ENCODE results near the gene ACHE. TPM values are rescaled to one million over a fixed set of nuclear protein-coding genes. Genes with fewer than 3 reads are reported as not detected.

The ACHE gene
- total and polyA plus RNA-seq, 2 of the 13 experiments (the other 11 are each of a cell fraction or from before 2014, with no cell fraction given) = 0.18 to 0.40 TPM

GRCh38 chr7:100881136-100881535 is 14.6 kb downstream of the ACHE start:
- H3K79me2 ChIP-seq (ENCODE audit: insufficient read depth, low read length) = peaks cover 46% of the 10 kb centered on the region
- ChIA-PET POLR2A (no interaction called here), CTCF (ENCODE audit: low intra/inter-chr PET ratio, low total read pairs) (no interaction called here)
- H3K4me1 ChIP-seq (ENCODE audit: insufficient read depth, low read length) = peaks cover 55% of the 10 kb centered on the region
- ATAC-seq (no peak), DNase-seq (ENCODE audit: low spot score) (no peak), FAIRE-seq (no peak)
- TF ChIP-seq MLLT10 (CRISPR knock-in tag; IDR thresholded peaks at IDR 0.05) (no peak), HNRNPH1 (optimal IDR thresholded peaks at IDR 0.05; ENCODE audit: low read depth, low read length) (no peak)
- WGBS (ENCODE audit: low lambda C conversion rate) = 95% methylated on average over 20 of the region's 20 CpGs
- H3K9me3 ChIP-seq (ENCODE audit: low read length) = no peaks in the 10 kb centered on the region
- intact Hi-C loops (cut with micrococcal nuclease; ENCODE audit: unreplicated experiment) = no loop called here
- H2AFZ ChIP-seq (ENCODE audit: low read length) = no peak overlapping the region
- in situ Hi-C loops (cut with HindIII; ENCODE audit: extremely low pct_ligation_motif_present, low pct_unique_long_range_greater_than_20kb) = loop anchor here (25.0 kb wide), 1 partner anchor 406 kb away; no protein-coding TSS in a partner anchor
- H3K27ac ChIP-seq (ENCODE audit: extremely low read length, insufficient read depth, low read length) = no peak overlapping the region
- no peak overlapping the region for H3K4me2 ChIP-seq (ENCODE audit: low read depth, low read length)
- peaks cover 38 to 84% of the 10 kb centered on the region in 2 experiments for H3K36me3 ChIP-seq (replicated peaks in 1 of 2; ENCODE audit: control insufficient read depth in 1 of 2, insufficient read depth in 2 of 2, low read length in 2 of 2)
- no peaks in the 10 kb centered on the region for H3K27me3 ChIP-seq (ENCODE audit: control insufficient read depth in 1 of 2, insufficient read depth in 2 of 2, low read length in 2 of 2)
- BruUV-seq (replicated peaks) = no TSS peak
- H4K20me1 ChIP-seq (ENCODE audit: insufficient read depth, low read length) = peaks cover 17% of the 10 kb centered on the region
- H3K9ac ChIP-seq (ENCODE audit: insufficient read depth, low read depth, low read length) = no peak overlapping the region
- H3K4me3 ChIP-seq (replicated peaks in 1 of 3; ENCODE audit: insufficient read depth in 1 of 3, low read depth in 2 of 3, low read length in 3 of 3) = no peak overlapping the region

DNA sequence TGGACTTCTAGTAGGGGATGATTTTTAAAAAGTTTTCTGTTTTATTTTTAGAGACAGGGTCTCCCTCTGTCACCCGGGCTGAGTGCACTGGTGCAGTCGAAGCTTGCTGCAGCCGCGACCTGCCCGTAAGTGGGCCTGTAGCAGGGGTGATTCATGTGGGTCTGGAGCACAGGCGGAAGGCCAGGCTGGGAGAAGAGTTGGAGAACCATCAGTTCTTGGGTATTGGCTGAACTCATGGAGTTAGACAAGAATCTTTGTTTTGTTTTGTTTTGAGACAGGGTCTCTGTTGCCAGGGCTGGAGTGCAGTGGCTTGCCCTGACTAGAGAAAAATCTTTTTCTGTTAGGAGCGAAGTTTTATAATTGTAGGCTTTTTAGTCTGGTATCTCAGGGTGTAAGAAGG is 15.0 kb downstream of the ACHE start:
- Histone ChIP-seq H3K4me3 (replicated peaks in 1 of 3; ENCODE audit: insufficient read depth in 1 of 3, low read depth in 2 of 3, low read length in 3 of 3) (no peak overlapping the region), H3K27ac (ENCODE audit: extremely low read length, insufficient read depth, low read length) (no peak overlapping the region), H3K79me2 (ENCODE audit: insufficient read depth, low read length) (peaks cover 51% of the 10 kb centered on the region), H3K9ac (ENCODE audit: insufficient read depth, low read depth, low read length) (no peak overlapping the region), H2AFZ (ENCODE audit: low read length) (no peak overlapping the region), H3K27me3 (ENCODE audit: control insufficient read depth in 1 of 2, insufficient read depth in 2 of 2, low read length in 2 of 2) (peaks cover 0 to 2% of the 10 kb centered on the region in 2 experiments; a peak in 1 of 5 replicates), H3K36me3 (replicated peaks in 1 of 2; ENCODE audit: control insufficient read depth in 1 of 2, insufficient read depth in 2 of 2, low read length in 2 of 2) (peaks cover 34 to 79% of the 10 kb centered on the region in 2 experiments), H4K20me1 (ENCODE audit: insufficient read depth, low read length) (peaks cover 20% of the 10 kb centered on the region), H3K4me2 (ENCODE audit: low read depth, low read length) (no peak overlapping the region), H3K4me1 (ENCODE audit: insufficient read depth, low read length) (peaks cover 58% of the 10 kb centered on the region), H3K9me3 (ENCODE audit: low read length) (no peaks in the 10 kb centered on the region)
- in situ Hi-C loops (cut with HindIII; ENCODE audit: extremely low pct_ligation_motif_present, low pct_unique_long_range_greater_than_20kb) (loop anchor here (25.0 kb wide), 1 partner anchor 407 kb away; no protein-coding TSS in a partner anchor), intact Hi-C loops (cut with micrococcal nuclease; ENCODE audit: unreplicated experiment) (no loop called here)
- DNase-seq (ENCODE audit: low spot score) (no peak), ATAC-seq (no peak), FAIRE-seq (no peak)
- ChIA-PET POLR2A (no interaction called here), CTCF (ENCODE audit: low intra/inter-chr PET ratio, low total read pairs) (no interaction called here)
- TF ChIP-seq CCAR2 (optimal IDR thresholded peaks at IDR 0.05; ENCODE audit: low read depth, low read length) (no peak), SRSF4 (IDR thresholded peaks at IDR 0.05; ENCODE audit: low read depth, low read length, poor library complexity, severe bottlenecking) (no peak), CHD2 (IDR thresholded peaks at IDR 0.05; ENCODE audit: low read depth, low read length) (no peak), XBP1 (CRISPR knock-in tag; IDR thresholded peaks at IDR 0.05) (no peak), ZBTB14 (CRISPR knock-in tag; IDR thresholded peaks at IDR 0.05) (no peak), ZNF569 (CRISPR knock-in tag; IDR thresholded peaks at IDR 0.05; ENCODE audit: borderline replicate concordance) (no peak), SNAI1 (CRISPR knock-in tag; IDR thresholded peaks at IDR 0.05; ENCODE audit: borderline replicate concordance) (no peak), JUN (CRISPR knock-in tag; IDR thresholded peaks at IDR 0.05) (no peak), BRD4 (CRISPR knock-in tag; IDR thresholded peaks at IDR 0.05) (no peak)
- BruUV-seq (replicated peaks) = no TSS peak
- 91% methylated on average over 7 of the region's 7 CpGs for WGBS (ENCODE audit: low lambda C conversion rate)

All from HepG2 (cell line).